A549 (cell line): ENCODE results near the gene DVL2. TPM values are rescaled to one million over a fixed set of nuclear protein-coding genes. Genes with fewer than 3 reads are reported as not detected.

Experiments used
- ATAC-seq, 2 experiments: fragments of 200-7000 bp in 1 of 2; fragments of >200 bp in 1 of 2; cut with Nextera tagmentation in 1 of 2; cut with Tn5 transposase in 1 of 2; 3 replicates each; pipeline versions ENCODE4 v1.8.0 to v1.9.1; 2018 to 2020; ENCODE audit warnings: mild to moderate bottlenecking in 1 of 2, moderate library complexity in 1 of 2
- CTCF ChIA-PET: fragments of 300-600 bp; sonication (Branson Sonifier 250); formaldehyde crosslinking; extraction: SDS; loops from one replicate; lab custom pipeline; 2021; ENCODE audit warnings: antibody characterized with exemption, inconsistent platforms; lab: Yijun Ruan, JAX
- POLR2A ChIA-PET: fragments of 350-600 bp; formaldehyde crosslinking; extraction: SDS; loops from one replicate; lab custom pipeline; 2021; ENCODE audit warnings: antibody characterized with exemption, inconsistent platforms; lab: Yijun Ruan, JAX
- DNase-seq, 2 experiments: peaks; one replicate each; pipeline versions ENCODE4 v3.0.0 to v3.0.0-alpha.2; 2011 to 2016; ENCODE audit warnings: low read depth in 1 of 2, low spot score in 1 of 2
- FAIRE-seq: peaks from 2 replicates; lab custom pipeline; 2011; peaks lifted over from hg19 to GRCh38; lab: Jason Lieb, UNC
- H3K27ac ChIP-seq, 2 experiments: fragments of >200 bp; sonication (Bioruptor Twin); formaldehyde crosslinking; 3 replicates each; pipeline ENCODE4 v1.5.1; 2016 to 2017
- H3K4me1 ChIP-seq: fragments of >200 bp; sonication (Bioruptor Twin); formaldehyde crosslinking; 3 replicates; pipeline ENCODE4 v1.6.1; 2016
- H3K4me2 ChIP-seq: fragments of >200 bp; sonication (Bioruptor Twin); formaldehyde crosslinking; 3 replicates; pipeline ENCODE4 v1.6.1; 2016
- H3K4me3 ChIP-seq: fragments of >200 bp; sonication (Bioruptor Twin); formaldehyde crosslinking; 3 replicates; pipeline ENCODE4 v1.5.1; 2016
- H3K9me3 ChIP-seq: fragments of >200 bp; sonication (Bioruptor Twin); formaldehyde crosslinking; 3 replicates; pipeline ENCODE4 v1.6.1; 2016
- CBX8 ChIP-seq: fragments of 200-600 bp; sonication (generic); IDR thresholded peaks from 2 replicates; pipeline ENCODE4 v1.6.1; 2016
- CTCF ChIP-seq: fragments of >200 bp; sonication (Bioruptor Twin); formaldehyde crosslinking; IDR thresholded peaks from 3 replicates; pipeline ENCODE4 v1.5.1; 2016
- ELK1 ChIP-seq: fragments of 150-350 bp; IDR thresholded peaks from 2 replicates; pipeline ENCODE4 v1.6.1; 2014; ENCODE audit warnings: low read depth, mild to moderate bottlenecking, low read length
- FOSL2 ChIP-seq, 2 experiments: fragments of 450-650 bp in 1 of 2; fragments of >200 bp in 1 of 2; sonication (Bioruptor Twin) in 1 of 2; formaldehyde crosslinking; IDR thresholded peaks; 2 replicates each; pipeline versions ENCODE4 v1.5.0 to v1.6.1; 2016 to 2020; ENCODE audit warnings: mild to moderate bottlenecking in 1 of 2, moderate library complexity in 1 of 2
- FOXS1 ChIP-seq: fragments of 250-450 bp; sonication (Bioruptor Pico); IDR thresholded peaks from 2 replicates; pipeline ENCODE4 v1.5.0; 2020; ENCODE audit warnings: mild to moderate bottlenecking, moderate library complexity
- GATA3 ChIP-seq: IDR thresholded peaks from 2 replicates; pipeline ENCODE4 v1.6.1; 2012; ENCODE audit warnings: borderline replicate concordance
- HOXA7 ChIP-seq: fragments of 250-450 bp; sonication (Bioruptor Pico); IDR thresholded peaks from 2 replicates; pipeline ENCODE4 v1.5.0; 2020; ENCODE audit warnings: mild to moderate bottlenecking, moderate library complexity
- HOXB13 ChIP-seq: fragments of 250-450 bp; sonication (Bioruptor Pico); IDR thresholded peaks from 2 replicates; pipeline ENCODE4 v1.5.0; 2020; ENCODE audit warnings: low read depth, mild to moderate bottlenecking, moderate library complexity
- MAZ ChIP-seq: fragments of 150-350 bp; IDR thresholded peaks from 2 replicates; pipeline ENCODE4 v1.6.1; 2014; ENCODE audit warnings: antibody characterized with exemption, low read depth, low read length, borderline replicate concordance
- MYC ChIP-seq: IDR thresholded peaks from 2 replicates; pipeline ENCODE4 v1.6.1; 2012; ENCODE audit warnings: mild to moderate bottlenecking, inconsistent platforms, low read length, improper control_type of control experiment, borderline replicate concordance
- SREBF2 ChIP-seq: fragments of 450-650 bp; IDR thresholded peaks from 2 replicates; pipeline ENCODE4 v1.6.1; 2014; ENCODE audit warnings: mild to moderate bottlenecking, moderate library complexity
- ZFP36 ChIP-seq: fragments of 450-650 bp; IDR thresholded peaks from 2 replicates; pipeline ENCODE4 v1.6.1; 2014; ENCODE audit warnings: borderline replicate concordance; ENCODE audit not compliant: partially characterized antibody
- ZNF302 ChIP-seq: fragments of 250-450 bp; sonication (Bioruptor Pico); IDR thresholded peaks from 2 replicates; pipeline ENCODE4 v1.9.0; 2021; ENCODE audit warnings: inconsistent platforms, mild to moderate bottlenecking, moderate library complexity
- WGBS: methylation state at CpG from one replicate; pipeline ENCODE4 v1.1.6; 2017; ENCODE audit errors: missing lambda C conversion rate; 5-methylcytosine and 5-hydroxymethylcytosine counted together
- polyA plus RNA-seq, 4 experiments: library from polyadenylated mRNA; depleted of rRNA in 3 of 4; stranded (reverse); fragments of >200 nt; fragmentation: RNase III in 1 of 4; extraction: RNeasy Plus Mini Kit Qiagen cat#74134 plus additional on column Dnase treatment in 1 of 4; gene quantifications; 2 replicates in 3 of 4; 3 replicates in 1 of 4; pipeline ENCODE4 v1.2.3, GENCODE V29; 2011 to 2017

DVL2 gene
- polyA plus RNA-seq, 2 of the 4 experiments (the other 2 are of a cell fraction): 5.7 to 40.4 TPM

- WGBS: 0% methylated on average over 1 of the region's 1 CpG
- ChIA-PET POLR2A (no interaction called here), CTCF (interaction anchor here (0.7 to 4.6 kb wide), 9 partner anchors 10 to 376 kb away, joined by 3 to 52 read pairs (median 6); partner anchors contain the start of gene SLC2A4)
- ATAC-seq (peak; percentile 40 to 62; a peak in 3 of 6 replicates), FAIRE-seq (no peak), DNase-seq (peak in 1 of 2 experiments; percentile 71)
- Histone ChIP-seq H3K4me2 (peak overlapping the region; percentile 36; the same call in 2 of the 3 replicates), H3K4me1 (peaks cover 46% of the 10 kb centered on the region), H3K27ac (peak overlapping the region; percentile 43 to 83; a peak in 2 of 6 replicates), H3K4me3 (no peak overlapping the region), H3K9me3 (no peaks in the 10 kb centered on the region)
- TF ChIP-seq ZFP36 (peak; percentile 25), FOXS1 (CRISPR knock-in tag) (no peak), SREBF2 (no peak), FOSL2 (IDR thresholded peaks at IDR 0.05) (no peak), FOSL2 (CRISPR knock-in tag; IDR thresholded peaks at IDR 0.05) (peak; percentile 31; the same call in 1 of the 2 replicates), GATA3 (peak; percentile 65; the same call in 1 of the 2 replicates), MYC (no peak), HOXA7 (CRISPR knock-in tag) (no peak)
Measured at GRCh38 chr17:7266784-7267183, 32.5 kb upstream of the DVL2 start.

GRCh38 chr17:7263801-7264078 is 29.4 kb upstream of the DVL2 start:
- Histone ChIP-seq H3K27ac (peak overlapping the region; percentile 73 to 83), H3K9me3 (no peaks in the 10 kb centered on the region), H3K4me1 (peaks cover 61% of the 10 kb centered on the region), H3K4me3 (no peak overlapping the region), H3K4me2 (peak overlapping the region; percentile 79)
- FAIRE-seq: no peak
- ChIA-PET CTCF (interaction anchor here (1.1 to 4.6 kb wide), 6 partner anchors 9 to 218 kb away, joined by 3 to 52 read pairs (median 6); partner anchors contain the start of gene SLC2A4), POLR2A (interaction anchor here (0.8 kb wide), 1 partner anchor 44 kb away, joined by 4 read pairs; the partner anchor contains the start of gene DLG4)
- DNase-seq: no peak
- peak in 1 of 2 experiments; percentile 7; a peak in 2 of 6 replicates for ATAC-seq
- WGBS: 74% methylated on average over 4 of the region's 4 CpGs
- no peak for TF ChIP-seq MAZ
- TF ChIP-seq CBX8: no peak
- TF ChIP-seq CTCF: no peak

GRCh38 chr17:7262935-7263800 is 28.9 kb upstream of the DVL2 start:
- WGBS: 65% methylated on average over 26 of the region's 26 CpGs
- H3K4me1 ChIP-seq: peaks cover 65% of the 10 kb centered on the region
- POLR2A ChIA-PET: interaction anchor here (0.8 kb wide), 1 partner anchor 44 kb away, joined by 4 read pairs; the partner anchor contains the start of gene DLG4
- CTCF ChIA-PET: interaction anchor here (1.1 to 4.3 kb wide), 5 partner anchors 9 to 217 kb away, joined by 3 to 52 read pairs (median 4); partner anchors contain the start of gene SLC2A4
- H3K9me3 ChIP-seq: no peaks in the 10 kb centered on the region
- H3K4me2 ChIP-seq: peak overlapping the region; percentile 79
- no peak overlapping the region for H3K4me3 ChIP-seq
- no peak for FAIRE-seq
- H3K27ac ChIP-seq: peak overlapping the region; percentile 73 to 83
- peak; percentile 20 to 22; a peak in 4 of 6 replicates for ATAC-seq
- peak in 1 of 2 experiments; percentile 46 for DNase-seq
- TF ChIP-seq ZFP36: no peak
- no peak for TF ChIP-seq HOXB13 (CRISPR knock-in tag)
- TF ChIP-seq MYC: no peak
- no peak for TF ChIP-seq ZNF302 (CRISPR knock-in tag)
- no peak for TF ChIP-seq ELK1
- TF ChIP-seq, all 56 proteins: peak for 0
